Smooth muscle cell of trachea (primary cell): Measurements from ENCODE around the gene UNC45A. TPM values are rescaled to one million over a fixed set of nuclear protein-coding genes. Genes with fewer than 3 reads are reported as not detected.

Experiments
- total RNA-seq: library from RNA; depleted of rRNA; stranded (reverse); fragments of >200 nt; gene quantifications from 2 replicates; pipeline ENCODE4 v1.2.1, GENCODE V29; 2014

The UNC45A gene, protein sequence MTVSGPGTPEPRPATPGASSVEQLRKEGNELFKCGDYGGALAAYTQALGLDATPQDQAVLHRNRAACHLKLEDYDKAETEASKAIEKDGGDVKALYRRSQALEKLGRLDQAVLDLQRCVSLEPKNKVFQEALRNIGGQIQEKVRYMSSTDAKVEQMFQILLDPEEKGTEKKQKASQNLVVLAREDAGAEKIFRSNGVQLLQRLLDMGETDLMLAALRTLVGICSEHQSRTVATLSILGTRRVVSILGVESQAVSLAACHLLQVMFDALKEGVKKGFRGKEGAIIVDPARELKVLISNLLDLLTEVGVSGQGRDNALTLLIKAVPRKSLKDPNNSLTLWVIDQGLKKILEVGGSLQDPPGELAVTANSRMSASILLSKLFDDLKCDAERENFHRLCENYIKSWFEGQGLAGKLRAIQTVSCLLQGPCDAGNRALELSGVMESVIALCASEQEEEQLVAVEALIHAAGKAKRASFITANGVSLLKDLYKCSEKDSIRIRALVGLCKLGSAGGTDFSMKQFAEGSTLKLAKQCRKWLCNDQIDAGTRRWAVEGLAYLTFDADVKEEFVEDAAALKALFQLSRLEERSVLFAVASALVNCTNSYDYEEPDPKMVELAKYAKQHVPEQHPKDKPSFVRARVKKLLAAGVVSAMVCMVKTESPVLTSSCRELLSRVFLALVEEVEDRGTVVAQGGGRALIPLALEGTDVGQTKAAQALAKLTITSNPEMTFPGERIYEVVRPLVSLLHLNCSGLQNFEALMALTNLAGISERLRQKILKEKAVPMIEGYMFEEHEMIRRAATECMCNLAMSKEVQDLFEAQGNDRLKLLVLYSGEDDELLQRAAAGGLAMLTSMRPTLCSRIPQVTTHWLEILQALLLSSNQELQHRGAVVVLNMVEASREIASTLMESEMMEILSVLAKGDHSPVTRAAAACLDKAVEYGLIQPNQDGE
- 110 and 131 TPM in 2 replicates for total RNA-seq

DNA sequence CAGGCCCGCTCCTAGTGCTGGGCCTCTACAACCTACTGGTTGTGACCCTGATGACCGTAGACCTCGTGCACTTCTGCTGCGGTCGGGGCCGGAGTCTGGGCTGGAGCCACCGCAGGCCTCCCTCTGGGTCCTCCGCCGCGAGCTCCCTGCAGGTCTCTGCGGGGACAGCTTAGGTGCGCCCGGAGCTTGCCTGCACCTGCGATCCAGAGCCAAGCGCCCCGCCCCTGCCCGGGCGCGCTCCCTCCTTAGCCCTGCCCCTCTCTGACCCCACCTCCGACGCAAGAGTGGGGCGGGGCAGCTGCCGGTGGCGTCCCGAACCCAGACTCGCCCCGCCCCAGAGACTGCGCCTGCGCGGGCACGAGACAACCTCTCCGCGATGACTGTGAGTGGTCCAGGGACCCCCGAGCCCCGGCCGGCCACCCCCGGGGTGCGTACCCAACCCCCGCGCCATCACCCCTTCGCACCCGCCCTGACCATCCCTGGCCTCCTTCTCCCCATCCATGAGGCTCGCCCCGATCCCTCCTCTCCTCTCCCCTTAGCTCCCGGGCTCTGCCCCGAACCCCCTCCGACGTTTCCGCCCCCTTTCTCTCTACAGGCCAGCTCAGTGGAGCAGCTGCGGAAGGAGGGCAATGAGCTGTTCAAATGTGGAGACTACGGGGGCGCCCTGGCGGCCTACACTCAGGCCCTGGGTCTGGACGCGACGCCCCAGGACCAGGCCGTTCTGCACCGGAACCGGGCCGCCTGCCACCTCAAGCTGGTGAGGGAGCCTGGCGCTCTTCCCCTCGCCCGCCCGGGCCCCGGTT lies at the start of gene UNC45A:
TSS of gene UNC45A (plus strand) at position 337 of the 803 bp plus-strand sequence. CDS start at position 377, 40 bp downstream.

DNA sequence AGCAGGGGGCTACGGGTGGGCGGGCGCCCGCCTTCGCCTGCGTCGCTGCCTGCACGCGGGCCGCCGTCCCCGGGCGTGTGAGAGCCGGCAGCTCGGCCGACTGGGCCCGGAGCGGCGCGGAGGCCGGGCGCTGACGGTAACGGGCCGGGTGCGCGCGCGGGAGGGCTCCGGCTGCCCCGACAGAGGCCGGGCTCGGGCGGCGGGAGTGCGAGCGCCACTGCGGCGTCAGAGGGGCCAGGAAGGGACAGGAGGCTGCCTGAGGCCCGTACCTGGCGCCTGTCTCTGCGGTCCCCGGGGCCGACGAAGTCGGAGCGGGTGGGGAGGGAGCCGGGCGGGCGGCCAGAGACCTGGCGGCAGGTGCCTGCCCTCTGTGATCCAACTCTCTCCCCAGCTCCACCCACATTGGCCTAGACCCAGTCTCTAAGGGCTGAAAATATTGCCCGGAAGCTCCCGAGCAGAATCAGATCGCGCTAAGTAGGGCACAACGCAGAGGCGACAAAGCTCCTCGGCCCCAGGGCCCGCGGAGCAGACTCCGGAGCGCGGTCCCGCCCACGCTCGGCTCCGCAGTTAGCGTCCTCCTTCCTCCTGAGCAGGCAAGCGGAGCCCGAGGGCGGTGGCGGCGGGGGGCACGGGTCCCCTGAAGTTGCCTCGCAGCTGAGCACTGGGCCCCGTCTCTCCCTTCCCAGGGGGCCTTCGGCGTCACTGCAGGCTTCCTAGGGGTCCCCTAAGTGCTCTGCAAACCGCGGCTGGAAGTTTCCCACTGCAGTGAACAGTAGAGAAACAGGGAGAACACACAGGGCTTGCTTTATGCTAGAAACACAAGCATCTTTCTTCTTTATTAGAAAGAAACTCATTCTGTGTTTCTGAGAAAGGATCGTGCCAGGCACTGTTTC lies 32.0 kb upstream of the UNC45A start, which contains the start of gene MAN2A2:
TSS of gene MAN2A2 (plus strand) at position 463 of the 893 bp plus-strand sequence. CDS start 906 bp downstream, outside the sequence.

DNA sequence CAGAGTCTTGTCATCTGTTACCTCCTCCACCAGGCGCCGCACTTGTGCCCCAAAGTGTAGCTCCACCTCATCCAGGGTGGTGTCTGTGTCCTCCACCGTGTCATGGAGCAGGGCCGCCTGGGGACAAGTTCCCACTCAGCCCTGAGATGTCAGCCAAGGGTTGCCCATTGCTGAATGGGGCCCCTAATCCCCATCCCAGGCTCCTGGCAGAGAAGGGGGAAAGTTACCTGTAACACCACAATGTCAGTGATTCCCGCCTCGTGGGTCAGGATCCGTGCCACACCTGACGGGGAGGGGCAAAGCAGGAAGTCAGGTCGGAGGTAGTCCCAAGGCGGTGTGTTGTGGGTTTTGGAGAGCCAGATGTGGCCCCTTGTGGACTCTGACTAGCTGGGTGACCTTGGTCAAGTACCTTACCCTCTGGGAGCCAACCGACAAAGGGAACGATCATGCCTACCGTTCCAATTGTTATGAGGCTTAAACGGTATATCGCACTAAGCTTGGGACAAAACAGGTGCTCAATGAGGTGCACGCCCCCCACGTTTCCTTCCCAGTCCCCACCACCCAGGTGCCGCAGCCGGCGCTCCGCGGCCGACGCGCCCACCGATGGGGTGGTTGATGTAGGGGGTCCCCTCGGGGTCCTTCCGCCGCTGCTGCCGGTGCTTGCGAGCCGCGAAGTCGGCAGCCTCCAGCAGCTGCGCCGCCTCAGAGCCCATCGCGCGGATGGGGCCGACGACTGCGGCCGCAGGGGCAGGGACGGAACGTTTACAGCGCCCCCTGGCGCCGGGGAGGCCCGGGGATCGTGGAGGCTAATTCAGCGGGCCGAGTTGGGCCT lies 3.0 kb upstream of the UNC45A start, which contains the start of gene HDDC3:
TSS of gene HDDC3 (minus strand) at position 722 of the 832 bp plus-strand sequence. CDS start at position 713, 9 bp downstream.

DNA sequence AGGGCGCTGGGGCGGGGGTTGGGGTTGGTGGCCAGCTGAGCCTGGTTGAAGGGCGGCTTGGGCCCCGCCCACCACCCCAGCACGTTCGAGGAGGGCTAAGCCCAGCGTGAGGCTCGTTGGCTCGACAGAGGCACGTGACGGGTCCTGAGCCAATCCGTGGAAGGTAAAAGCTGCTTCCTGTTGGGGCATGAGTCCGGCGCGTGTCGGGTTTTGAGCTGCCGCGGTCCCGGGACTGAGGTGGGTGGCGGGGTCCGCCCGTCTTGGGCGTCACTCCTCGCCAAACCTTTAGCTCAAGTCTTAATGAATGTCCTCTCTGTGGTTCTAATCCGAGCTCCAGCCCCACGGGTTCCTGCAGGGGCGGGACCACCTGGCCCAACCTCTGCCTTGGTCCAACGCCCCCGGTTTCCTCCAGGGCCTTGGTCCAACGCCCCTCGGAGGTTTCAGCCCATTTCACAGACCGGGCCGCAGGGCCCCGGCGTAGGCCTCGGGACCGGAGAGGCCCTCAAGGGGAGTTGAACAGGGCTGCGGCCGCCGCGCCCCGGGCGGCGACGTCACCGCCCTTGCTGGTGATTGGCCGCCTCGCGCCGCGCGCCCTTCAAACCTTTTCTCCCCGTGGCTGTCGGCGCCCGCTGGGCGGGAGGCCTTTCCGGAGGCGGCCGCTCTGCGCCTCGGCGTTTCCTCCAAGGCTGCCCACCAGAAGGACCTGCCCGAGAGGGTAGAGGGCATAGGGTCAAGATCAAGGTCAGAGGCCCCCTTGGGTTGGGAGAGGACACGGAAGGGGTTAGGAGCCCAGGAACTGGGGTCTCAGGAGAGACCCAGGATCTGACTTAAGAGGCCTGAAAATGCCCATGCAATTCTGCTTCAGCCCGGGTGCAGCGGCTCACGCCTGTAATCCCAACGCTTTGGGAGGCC lies 19.9 kb downstream of the UNC45A start, which contains the start of gene RCCD1:
TSS of gene RCCD1 (plus strand) at position 173 of the 912 bp plus-strand sequence. CDS start 1,851 bp downstream, outside the sequence.

DNA sequence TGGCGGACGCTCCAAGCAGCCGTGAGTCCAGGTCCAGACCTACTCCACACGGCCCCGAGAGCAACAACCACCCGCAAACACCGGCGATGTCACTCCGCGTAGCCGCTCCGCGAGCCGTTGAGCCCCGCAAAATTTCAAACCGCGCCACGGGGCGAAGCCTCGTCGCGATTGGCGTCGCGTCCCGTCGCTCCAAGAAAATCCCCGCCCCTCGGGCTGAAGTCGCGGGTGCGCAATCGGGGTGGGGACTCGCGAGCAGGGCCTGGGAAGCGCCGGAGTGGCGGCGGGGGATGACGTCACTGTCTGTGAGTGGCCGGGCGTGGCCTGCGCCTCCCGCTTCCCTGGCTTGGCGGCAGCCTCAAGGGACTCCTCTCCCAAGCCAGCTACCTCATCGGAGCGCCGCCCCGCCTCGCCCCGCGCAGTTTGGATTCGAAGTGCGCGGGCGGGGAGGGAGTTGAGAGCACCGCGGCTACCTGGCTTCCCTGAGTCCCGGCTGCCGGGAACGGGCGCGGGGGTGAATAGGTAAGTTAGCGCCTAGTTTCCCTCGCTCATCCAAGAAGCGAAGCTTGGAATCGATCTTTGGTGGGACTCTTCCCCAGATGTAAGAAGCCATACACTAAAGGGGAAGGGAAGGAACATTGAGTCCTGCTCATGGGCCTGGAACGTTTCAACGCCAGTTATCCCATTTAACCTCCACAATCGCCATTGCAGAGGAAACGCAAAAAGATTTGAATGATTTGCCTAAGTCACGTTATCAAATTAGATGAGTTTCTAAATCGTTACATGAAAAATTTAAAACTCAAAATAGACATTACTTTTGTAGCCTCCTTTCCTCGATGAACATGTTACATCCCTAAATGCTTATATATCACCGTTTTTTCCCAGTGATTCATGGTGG lies 59.6 kb downstream of the UNC45A start, which contains the start of gene PRC1:
TSS of gene PRC1 (minus strand) at position 119 of the 895 bp plus-strand sequence. CDS start at position 1, 118 bp downstream.

Other genes starting within 250 kb of the UNC45A start
- 0.33 and 6.4 TPM in 2 replicates for gene BLM, start 217.9 kb upstream of the UNC45A start, total RNA-seq
- 36.7 and 45.2 TPM in 2 replicates for gene FURIN, start 66.7 kb upstream of the UNC45A start, total RNA-seq
- 38.7 and 63.0 TPM in 2 replicates for gene FES, start 50.8 kb upstream of the UNC45A start, total RNA-seq
- 13.2 and 27.1 TPM in 2 replicates for gene MAN2A2, start 32.0 kb upstream of the UNC45A start, total RNA-seq
- 18.9 and 25.2 TPM in 2 replicates for gene HDDC3, start 2.7 kb upstream of the UNC45A start, total RNA-seq
- gene RCCD1, start 19.6 kb downstream of the UNC45A start, total RNA-seq, result 15.0 and 17.7 TPM in 2 replicates
- 15.7 and 229 TPM in 2 replicates for gene PRC1, start 59.2 kb downstream of the UNC45A start, total RNA-seq
- gene VPS33B, start 87.3 kb downstream of the UNC45A start, total RNA-seq, result 15.0 and 16.5 TPM in 2 replicates
- gene SV2B, start 165.0 kb downstream of the UNC45A start, total RNA-seq, result not detected in 2 replicates